LHCN-M2 (cell line): Measurements from ENCODE around the gene KRTAP9-7. TPM values are rescaled to one million over a fixed set of nuclear protein-coding genes. Genes with fewer than 3 reads are reported as not detected.

Source experiments
- DNase-seq: peaks from one replicate; pipeline ENCODE4 v3.0.0-alpha.2; 2012; ENCODE audit warnings: low read depth
- total RNA-seq: library from RNA; depleted of rRNA; stranded (reverse); fragments of >200 nt; gene quantifications from 2 replicates; pipeline ENCODE4 v1.2.3, GENCODE V29; 2014; rRNA removed

The KRTAP9-7 gene
- total RNA-seq, 1 experiment from 2014 or later, result not detected

DNA sequence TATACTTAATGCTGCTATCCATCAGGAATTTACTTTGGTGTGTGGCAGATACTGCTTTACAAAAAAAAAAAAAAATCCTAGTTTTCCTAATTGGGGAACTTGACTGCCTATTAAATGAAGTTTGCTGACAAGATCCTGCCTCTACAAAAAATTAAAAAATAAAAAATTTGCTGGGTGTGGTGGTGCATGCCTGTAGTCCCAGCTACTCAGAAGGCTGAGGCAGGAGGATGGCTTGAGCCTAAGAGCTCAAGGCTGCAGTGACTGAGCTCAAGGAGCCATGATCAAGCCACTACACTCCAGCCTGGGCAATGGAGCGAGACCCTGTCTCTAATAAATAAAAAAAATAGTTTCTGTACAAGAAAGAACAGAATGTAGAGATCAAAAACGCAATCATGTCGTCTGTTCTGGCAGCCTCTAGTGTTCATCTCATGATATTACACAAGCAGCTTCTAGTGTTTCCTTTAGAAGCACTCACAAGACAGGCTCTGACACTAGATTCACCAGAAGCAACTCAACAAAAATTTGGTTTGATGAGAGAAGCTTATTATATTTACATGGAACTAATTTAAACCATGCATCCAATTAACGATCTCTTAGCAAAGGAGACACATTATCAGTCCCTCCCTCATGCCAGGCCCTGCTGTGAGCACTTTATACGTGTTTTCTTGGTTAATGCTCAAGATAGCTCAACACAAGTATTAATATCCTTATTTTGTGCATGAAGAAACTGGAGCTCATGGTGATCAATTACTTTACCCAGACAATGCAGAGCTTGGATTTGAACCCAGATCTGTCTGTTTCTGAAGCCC, 46.8 kb downstream of the KRTAP9-7 start:
- DNase-seq, result peak; percentile 62

GRCh38 chr17:41322903-41323895, 47.7 kb downstream of the KRTAP9-7 start:
- DNase-seq, result no peak

DNA sequence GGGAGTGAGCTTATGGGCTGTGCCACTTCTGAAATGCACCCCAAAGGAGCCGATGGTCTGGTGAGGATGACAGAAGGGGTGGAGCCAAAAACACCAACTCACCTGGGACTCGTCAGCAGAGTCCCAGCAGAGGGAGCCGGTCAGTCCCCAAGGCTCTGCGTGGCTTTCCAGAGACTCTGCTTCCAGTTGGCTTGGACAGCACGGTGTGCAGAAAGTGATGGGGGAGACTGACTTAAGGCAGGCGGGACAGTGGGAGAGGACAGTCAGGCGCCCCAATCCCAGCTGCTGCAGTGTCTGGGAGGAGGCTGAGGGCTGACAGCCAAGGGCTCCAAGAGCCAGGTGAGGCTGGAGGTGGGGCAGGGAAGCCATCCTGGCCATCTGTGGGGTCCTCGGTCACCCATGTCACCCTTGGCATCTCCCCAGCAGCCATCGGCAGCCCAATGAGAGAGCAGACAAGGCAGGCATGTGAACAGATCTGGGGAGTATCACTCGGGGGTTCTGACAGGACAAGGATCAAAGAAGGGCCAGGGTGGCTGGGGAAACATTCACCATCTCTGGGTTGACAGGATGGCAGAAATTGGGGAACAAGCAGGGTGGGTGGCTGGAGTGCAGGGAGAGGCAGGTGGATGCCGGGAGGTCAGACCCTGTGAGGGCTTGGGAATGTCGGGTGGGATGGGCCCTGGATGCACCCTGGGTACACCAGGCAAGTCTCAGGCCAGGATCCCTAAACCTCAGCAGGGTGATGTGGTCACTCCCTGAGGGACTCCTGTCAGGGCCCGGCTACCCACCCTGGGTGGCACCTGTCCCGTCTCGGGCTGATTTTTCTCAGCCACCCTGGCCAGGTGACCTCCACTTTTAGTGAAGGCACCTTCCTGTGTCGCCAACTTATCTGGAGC, 48.9 kb downstream of the KRTAP9-7 start:
- DNase-seq, result no peak

DNA sequence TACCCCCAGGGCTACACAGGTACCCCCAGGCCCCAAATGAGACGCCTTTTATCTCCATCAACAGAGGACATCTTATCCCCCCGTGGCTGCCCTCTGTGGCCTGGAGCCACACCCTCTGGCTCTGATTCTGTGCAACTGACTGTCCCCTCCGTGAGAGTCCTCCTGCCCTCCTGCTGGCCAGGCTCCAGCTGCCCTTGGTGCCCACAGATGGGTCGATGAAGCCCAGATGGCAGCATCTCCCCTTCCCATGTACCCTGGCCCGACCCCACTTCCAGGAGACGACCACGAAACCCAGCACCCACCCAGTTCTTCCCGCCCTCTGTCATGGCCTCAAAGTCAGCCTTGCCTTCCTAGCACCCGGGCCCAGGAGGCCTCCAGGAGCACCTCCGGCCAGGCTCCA, 49.6 kb downstream of the KRTAP9-7 start:
- no peak for DNase-seq

DNA sequence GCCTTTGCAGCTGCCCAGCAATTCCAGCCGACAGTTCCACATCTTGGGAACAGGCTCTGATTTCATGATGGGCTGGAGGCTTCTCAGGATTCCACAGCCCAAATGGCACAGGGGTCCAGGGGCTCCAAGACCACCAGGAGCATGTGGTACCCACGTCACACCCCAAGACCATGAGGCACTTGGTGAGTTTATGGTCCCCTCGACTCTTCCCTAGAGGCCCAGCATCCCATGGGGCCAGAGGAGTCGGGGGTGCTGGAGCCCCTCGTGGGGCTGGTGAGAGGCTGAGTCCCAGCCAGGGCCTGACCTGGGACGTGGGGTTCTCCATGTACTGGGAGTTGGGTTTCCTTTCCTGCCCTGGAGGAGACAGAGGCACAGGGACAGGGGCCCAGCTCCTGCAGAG, 50.1 kb downstream of the KRTAP9-7 start:
- no peak for DNase-seq

Other genes starting within 250 kb of the KRTAP9-7 start
- gene KRTAP1-5, start 248.5 kb upstream of the KRTAP9-7 start, total RNA-seq, result 2.8 and 6.0 TPM in 2 replicates
- gene KRTAP1-4, start 245.5 kb upstream of the KRTAP9-7 start, total RNA-seq, result not detected in 2 replicates
- not detected in 2 replicates for gene KRTAP1-3, start 240.8 kb upstream of the KRTAP9-7 start, total RNA-seq
- not detected in 2 replicates for gene KRTAP1-1, start 234.2 kb upstream of the KRTAP9-7 start, total RNA-seq
- not detected in 2 replicates for gene KRTAP2-1, start 228.4 kb upstream of the KRTAP9-7 start, total RNA-seq
- gene KRTAP2-2, start 220.5 kb upstream of the KRTAP9-7 start, total RNA-seq, result not detected in 2 replicates
- 0.80 and 3.4 TPM in 2 replicates for gene KRTAP2-3, start 215.6 kb upstream of the KRTAP9-7 start, total RNA-seq
- not detected in 2 replicates for gene KRTAP2-4, start 209.8 kb upstream of the KRTAP9-7 start, total RNA-seq
- gene KRTAP4-7, start 191.5 kb upstream of the KRTAP9-7 start, total RNA-seq, result not detected in 2 replicates
- gene KRTAP4-8, start 177.6 kb upstream of the KRTAP9-7 start, total RNA-seq, result not detected in 2 replicates
- not detected in 2 replicates for gene KRTAP4-16, start 173.5 kb upstream of the KRTAP9-7 start, total RNA-seq
- gene KRTAP4-9, start 170.3 kb upstream of the KRTAP9-7 start, total RNA-seq, result not detected in 2 replicates
- gene KRTAP4-11, start 157.3 kb upstream of the KRTAP9-7 start, total RNA-seq, result not detected in 2 replicates
- gene KRTAP4-12, start 151.5 kb upstream of the KRTAP9-7 start, total RNA-seq, result not detected in 2 replicates
- not detected in 2 replicates for gene KRTAP4-6, start 135.2 kb upstream of the KRTAP9-7 start, total RNA-seq
- gene KRTAP4-5, start 125.9 kb upstream of the KRTAP9-7 start, total RNA-seq, result not detected in 2 replicates
- not detected in 2 replicates for gene KRTAP4-4, start 115.0 kb upstream of the KRTAP9-7 start, total RNA-seq
- not detected in 2 replicates for gene KRTAP4-3, start 107.5 kb upstream of the KRTAP9-7 start, total RNA-seq
- gene KRTAP4-2, start 97.5 kb upstream of the KRTAP9-7 start, total RNA-seq, result not detected in 2 replicates
- gene KRTAP4-1, start 90.8 kb upstream of the KRTAP9-7 start, total RNA-seq, result not detected in 2 replicates
- not detected in 2 replicates for gene KRTAP9-1, start 85.8 kb upstream of the KRTAP9-7 start, total RNA-seq
- gene KRTAP9-2, start 49.0 kb upstream of the KRTAP9-7 start, total RNA-seq, result not detected in 2 replicates
- gene KRTAP9-3, start 43.2 kb upstream of the KRTAP9-7 start, total RNA-seq, result not detected in 2 replicates
- gene KRTAP9-8, start 37.7 kb upstream of the KRTAP9-7 start, total RNA-seq, result not detected in 2 replicates
- not detected in 2 replicates for gene KRTAP9-4, start 26.0 kb upstream of the KRTAP9-7 start, total RNA-seq
- gene KRTAP9-9, start 20.3 kb upstream of the KRTAP9-7 start, total RNA-seq, result not detected in 2 replicates
- gene KRTAP9-6, start 10.3 kb upstream of the KRTAP9-7 start, total RNA-seq, result not detected in 2 replicates
- not detected in 2 replicates for gene KRTAP29-1, start 27.2 kb downstream of the KRTAP9-7 start, total RNA-seq
- not detected in 2 replicates for gene KRTAP16-1, start 33.6 kb downstream of the KRTAP9-7 start, total RNA-seq
- not detected in 2 replicates for gene KRTAP17-1, start 40.0 kb downstream of the KRTAP9-7 start, total RNA-seq
- not detected in 2 replicates for gene KRT33A, start 75.1 kb downstream of the KRTAP9-7 start, total RNA-seq
- not detected in 2 replicates for gene KRT33B, start 94.1 kb downstream of the KRTAP9-7 start, total RNA-seq
- 0.29 and 1.0 TPM in 2 replicates for gene KRT34, start 106.6 kb downstream of the KRTAP9-7 start, total RNA-seq
- not detected in 2 replicates for gene KRT31, start 121.9 kb downstream of the KRTAP9-7 start, total RNA-seq
- gene KRT37, start 148.9 kb downstream of the KRTAP9-7 start, total RNA-seq, result not detected in 2 replicates
- not detected in 2 replicates for gene KRT38, start 165.3 kb downstream of the KRTAP9-7 start, total RNA-seq
- gene KRT32, start 191.7 kb downstream of the KRTAP9-7 start, total RNA-seq, result not detected in 2 replicates
- not detected in 2 replicates for gene KRT35, start 205.5 kb downstream of the KRTAP9-7 start, total RNA-seq
- not detected in 2 replicates for gene KRT36, start 214.2 kb downstream of the KRTAP9-7 start, total RNA-seq
- not detected in 2 replicates for gene KRT13, start 229.9 kb downstream of the KRTAP9-7 start, total RNA-seq
- gene KRT15, start 243.2 kb downstream of the KRTAP9-7 start, total RNA-seq, result 0.19 and 0.46 TPM in 2 replicates